GM23338 (cell line): ENCODE results near the gene EXOC2. TPM values are rescaled to one million over a fixed set of nuclear protein-coding genes. Genes with fewer than 3 reads are reported as not detected.

Source experiments
- ATAC-seq: fragments of 200-7000 bp; cut with Tn5 transposase; 3 replicates; pipeline ENCODE4 v1.9.1; 2020
- DNase-seq: peaks from one replicate; pipeline ENCODE4 v3.0.0-alpha.2; 2015; ENCODE audit warnings: low spot score
- H2AFZ ChIP-seq: fragments of 200-600 bp; sonication (generic); 2 replicates; pipeline ENCODE4 v1.8.0; 2016; ENCODE audit warnings: antibody characterized with exemption, mild to moderate bottlenecking, moderate library complexity
- H3F3A ChIP-seq: fragments of 200-600 bp; sonication (generic); replicated peaks from 2 replicates; pipeline ENCODE4 v1.8.0; 2017; ENCODE audit warnings: antibody characterized with exemption, mixed run types, low read depth
- H3K27ac ChIP-seq: fragments of 200-600 bp; sonication (generic); 2 replicates; pipeline ENCODE4 v1.6.1; 2016; ENCODE audit warnings: low read depth
- H3K27me3 ChIP-seq: fragments of 200-600 bp; sonication (generic); 2 replicates; pipeline ENCODE4 v1.8.0; 2016; ENCODE audit warnings: mild to moderate bottlenecking, mixed run types, moderate library complexity; ENCODE audit not compliant: insufficient read depth
- H3K36me3 ChIP-seq: fragments of 200-600 bp; sonication (generic); 2 replicates; pipeline ENCODE4 v1.8.0; 2016; ENCODE audit warnings: mild to moderate bottlenecking; ENCODE audit not compliant: insufficient read depth
- H3K4me1 ChIP-seq: fragments of 200-600 bp; sonication (generic); 2 replicates; pipeline ENCODE4 v1.8.0; 2016; ENCODE audit warnings: mild to moderate bottlenecking, moderate library complexity; ENCODE audit not compliant: insufficient read depth
- H3K4me2 ChIP-seq: fragments of 200-600 bp; sonication (generic); 2 replicates; pipeline ENCODE4 v1.7.1; 2017; ENCODE audit warnings: mixed run types
- H3K4me3 ChIP-seq: fragments of 200-600 bp; sonication (generic); 2 replicates; pipeline ENCODE4 v1.6.1; 2016; ENCODE audit warnings: mixed run types
- H3K79me2 ChIP-seq: fragments of 200-600 bp; sonication (generic); replicated peaks from 2 replicates; pipeline ENCODE4 v1.8.0; 2017; ENCODE audit warnings: mild to moderate bottlenecking; ENCODE audit not compliant: insufficient read depth
- H3K9me2 ChIP-seq: fragments of 200-600 bp; sonication (generic); 2 replicates; pipeline ENCODE4 v1.8.0; 2017; ENCODE audit not compliant: insufficient read depth
- H4K20me1 ChIP-seq: fragments of 200-600 bp; sonication (generic); replicated peaks from 2 replicates; pipeline ENCODE4 v1.8.0; 2017; ENCODE audit warnings: mild to moderate bottlenecking; ENCODE audit not compliant: insufficient read depth
- H3K27ac Mint-ChIP-seq: 2 replicates; pipeline ENCODE4 v1.8.0; 2020; ENCODE audit warnings: inconsistent platforms, mild to moderate bottlenecking, moderate library complexity, mixed read lengths
- H3K27me3 Mint-ChIP-seq: 3 replicates; pipeline ENCODE4 v1.8.0; 2022; ENCODE audit warnings: low read depth, mild to moderate bottlenecking, moderate library complexity, mixed read lengths, inconsistent platforms; ENCODE audit not compliant: insufficient read depth, poor library complexity
- H3K36me3 Mint-ChIP-seq: 3 replicates; pipeline ENCODE4 v1.8.0; 2021; ENCODE audit warnings: low read depth, mild to moderate bottlenecking, inconsistent platforms, moderate library complexity, mixed read lengths
- H3K4me1 Mint-ChIP-seq: 3 replicates; pipeline ENCODE4 v1.8.0; 2020; ENCODE audit warnings: mild to moderate bottlenecking, inconsistent platforms, mixed read lengths
- H3K4me3 Mint-ChIP-seq: 3 replicates; pipeline ENCODE4 v1.8.0; 2021; ENCODE audit warnings: moderate library complexity, mild to moderate bottlenecking, inconsistent platforms, mixed read lengths
- H3K9me3 Mint-ChIP-seq: 3 replicates; pipeline ENCODE4 v1.8.0; 2020; ENCODE audit warnings: moderate library complexity, mild to moderate bottlenecking, inconsistent platforms, mixed read lengths
- CREB1 ChIP-seq: fragments of 250-450 bp; sonication (Bioruptor Pico); IDR thresholded peaks from 2 replicates; pipeline ENCODE4 v1.5.0; 2020; ENCODE audit warnings: low read depth, mild to moderate bottlenecking, moderate library complexity
- CTCF ChIP-seq, 2 experiments: fragments of 200-600 bp in 1 of 2; sonication (generic) in 1 of 2; conservative IDR thresholded peaks; 2 replicates each; pipeline versions ENCODE4 v1.5.1 to v1.6.1; 2016 to 2017; ENCODE audit warnings: antibody characterized with exemption in 2 of 2, low read depth in 2 of 2, mild to moderate bottlenecking in 2 of 2, moderate library complexity in 1 of 2
- ETS1 ChIP-seq: IDR thresholded peaks from 2 replicates; pipeline ENCODE4 v1.6.1; 2016; ENCODE audit warnings: antibody characterized with exemption
- EZH2 ChIP-seq: fragments of 200-600 bp; sonication (generic); IDR thresholded peaks from one replicate; pipeline ENCODE4 v1.8.0; 2017; ENCODE audit warnings: antibody characterized with exemption, mild to moderate bottlenecking, low read depth; ENCODE audit not compliant: unreplicated experiment
- EZH2phosphoT487 ChIP-seq: fragments of 200-600 bp; sonication (generic); IDR thresholded peaks from one replicate; pipeline ENCODE4 v1.8.1; 2018; ENCODE audit warnings: antibody characterized with exemption; ENCODE audit not compliant: unreplicated experiment
- JUNB ChIP-seq: IDR thresholded peaks from one replicate; pipeline ENCODE4 v1.6.1; 2016; ENCODE audit warnings: antibody characterized with exemption; ENCODE audit not compliant: unreplicated experiment
- NANOG ChIP-seq: IDR thresholded peaks from 2 replicates; pipeline ENCODE4 v1.6.1; 2016; ENCODE audit warnings: antibody characterized with exemption, borderline replicate concordance
- REST ChIP-seq: IDR thresholded peaks from one replicate; pipeline ENCODE4 v1.6.1; 2018; ENCODE audit warnings: antibody characterized with exemption; ENCODE audit not compliant: unreplicated experiment
- ZNF114 ChIP-seq: fragments of 250-450 bp; sonication (Bioruptor Pico); IDR thresholded peaks from 2 replicates; pipeline ENCODE4 v1.5.0; 2020; ENCODE audit warnings: mild to moderate bottlenecking, moderate library complexity
- ZNF462 ChIP-seq: fragments of 250-450 bp; sonication (Bioruptor Pico); IDR thresholded peaks from 2 replicates; pipeline ENCODE4 v1.5.0; 2020; ENCODE audit warnings: mild to moderate bottlenecking, moderate library complexity
- polyA plus RNA-seq: library from polyadenylated mRNA; unstranded; fragments of >200 nt; fragmentation: Nextera tagmentation; extraction: Ambion mirVana; gene quantifications from 2 replicates; pipeline ENCODE4 v1.2.1, GENCODE V29; 2016
- total RNA-seq: library from RNA; depleted of rRNA; stranded (reverse); fragments of >200 nt; shearing (Covaris generic); gene quantifications from 2 replicates; pipeline ENCODE4 v1.2.3, GENCODE V29; 2014

Gene EXOC2
- total and polyA plus RNA-seq, 2 experiments from 2014 or later, result 28.7 to 93.6 TPM

- no peak for TF ChIP-seq ZNF462
- TF ChIP-seq CTCF (conservative IDR thresholded peaks at IDR 0.05; ENCODE audit: low read depth in 2 of 2), result no peak
- TF ChIP-seq NANOG, result no peak
- TF ChIP-seq EZH2, result no peak
- TF ChIP-seq CREB1, result no peak
- no peak for TF ChIP-seq JUNB
Observed at GRCh38 chr6:610882-611281, 82.1 kb downstream of the EXOC2 start (continued).

- H3K9me2 ChIP-seq, result no peaks in the 10 kb centered on the region
- no peaks in the 10 kb centered on the region for H3K27me3 Mint-ChIP-seq
- 0 out of 2 replicates have a peak, but pooled peaks cover 2% of the 10 kb centered on the region for H3K79me2 ChIP-seq
- ATAC-seq (no peak), DNase-seq (no peak)
- H3K4me1 ChIP-seq, result no peaks in the 10 kb centered on the region
- no peak overlapping the region for H3K27ac Mint-ChIP-seq
- H3K27ac ChIP-seq, result no peak overlapping the region
- H3K27me3 ChIP-seq, result no peaks in the 10 kb centered on the region
- no peak overlapping the region for H3K4me3 Mint-ChIP-seq
- no peak overlapping the region for H3K4me2 ChIP-seq
- no peaks in the 10 kb centered on the region for H3F3A ChIP-seq
- H3K36me3 ChIP-seq, result peaks cover 16% of the 10 kb centered on the region; the same call in 1 of the 2 replicates
- H3K4me1 Mint-ChIP-seq, result no peaks in the 10 kb centered on the region; the same call in 2 of the 3 replicates
- no peak overlapping the region for H2AFZ ChIP-seq
- H3K36me3 Mint-ChIP-seq, result peaks cover 18% of the 10 kb centered on the region
- H4K20me1 ChIP-seq, result no peaks in the 10 kb centered on the region
- H3K4me3 ChIP-seq, result no peak overlapping the region
- no peaks in the 10 kb centered on the region; the same call in 2 of the 3 replicates for H3K9me3 Mint-ChIP-seq
- TF ChIP-seq REST, result no peak
- no peak for TF ChIP-seq ETS1
- TF ChIP-seq EZH2, result no peak
- no peak for TF ChIP-seq CREB1
- no peak for TF ChIP-seq JUNB
- TF ChIP-seq CTCF (conservative IDR thresholded peaks at IDR 0.05; ENCODE audit: low read depth in 2 of 2), result no peak
- TF ChIP-seq EZH2phosphoT487, result no peak
- TF ChIP-seq ZNF114, result no peak
Observed at GRCh38 chr6:609905-610304, 83.0 kb downstream of the EXOC2 start.
